CD4-positive, alpha-beta T cell treated with Interleukin-15 for 4 hours (primary cell): ENCODE measurements around the gene LIMA1.

ENCODE experiments used
- DNase-seq: peaks from one replicate; pipeline ENCODE4 v3.0.0-alpha.2; 2020; ENCODE audit warnings: low spot score

LIMA1 gene

DNA sequence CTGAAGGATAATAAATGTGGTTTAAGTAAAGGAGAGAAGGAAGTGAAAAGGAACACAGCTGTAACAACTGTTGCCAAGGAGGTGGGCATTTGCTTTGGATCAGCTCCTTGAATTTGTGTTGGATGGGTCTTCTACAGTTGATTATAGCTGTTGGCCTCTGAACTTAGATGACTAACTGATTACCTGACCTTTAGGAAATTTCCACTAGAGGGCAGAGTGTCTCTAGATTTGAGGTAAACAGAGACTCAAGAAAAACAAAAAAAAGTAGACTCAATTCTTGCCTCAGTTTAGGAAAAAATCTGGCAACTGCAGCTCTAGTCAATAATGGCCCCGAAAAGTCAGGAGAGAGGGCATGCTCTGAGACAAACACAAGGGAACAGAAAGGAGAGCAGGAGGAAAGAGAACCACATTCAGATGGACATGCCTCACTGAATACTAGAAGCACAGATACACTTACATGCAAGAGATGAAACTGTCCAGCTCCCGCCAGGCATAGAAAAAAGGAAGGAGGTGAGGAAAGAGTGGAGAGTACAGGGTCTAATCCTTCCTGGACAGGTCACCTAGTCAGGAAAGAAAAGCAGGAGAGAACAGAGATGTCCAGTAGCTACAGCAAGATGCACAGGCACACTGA lies 150.7 kb downstream of the LIMA1 start:
- DNase-seq, result peak; percentile 49

DNA sequence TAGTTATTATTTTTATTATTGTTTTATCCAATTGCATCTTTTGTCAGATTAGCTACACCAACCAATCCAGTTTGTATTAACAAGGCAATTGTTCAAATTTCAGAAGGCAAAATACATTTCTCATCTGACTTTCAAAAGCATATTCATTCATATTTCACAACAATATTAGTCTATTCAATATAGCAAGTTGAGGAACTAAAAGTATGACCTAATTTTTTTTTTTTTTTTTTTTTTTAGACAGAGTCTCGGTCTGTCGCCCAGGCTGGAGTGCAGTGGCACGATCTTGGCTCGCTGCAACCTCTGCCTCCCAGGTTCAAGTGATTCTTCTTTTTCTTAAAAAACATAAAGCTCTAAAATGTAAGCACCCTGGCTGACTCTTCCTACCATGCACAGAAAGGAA lies 154.0 kb downstream of the LIMA1 start:
- DNase-seq, result no peak

DNA sequence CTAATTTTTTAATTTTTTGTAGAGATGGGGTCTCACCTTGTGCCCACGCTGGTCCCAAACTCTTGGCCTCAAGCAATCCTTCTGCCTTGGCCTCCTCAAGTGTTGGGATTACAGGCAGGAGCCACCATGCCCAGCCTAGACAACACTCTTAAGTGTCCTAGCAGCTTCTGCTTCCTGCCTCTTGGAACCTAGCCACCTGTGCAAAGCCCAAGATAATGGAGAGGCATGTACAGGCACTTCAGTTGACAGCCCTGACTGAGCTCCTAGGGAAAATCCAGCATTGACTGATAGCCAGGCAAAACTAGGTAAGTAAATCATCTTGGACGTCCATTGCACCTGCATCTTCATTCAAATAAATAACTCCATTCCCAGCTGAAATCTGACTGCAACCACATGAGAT lies 155.8 kb downstream of the LIMA1 start:
- DNase-seq, result no peak
